Tibial nerve (tissue), 4 donors: Measurements from ENCODE around the gene TIAM1. TPM values are rescaled to one million over a fixed set of nuclear protein-coding genes. Genes with fewer than 3 reads are reported as not detected.
"Not testable (repeated sequence)": the region's sequence is repeated elsewhere in the genome, so short reads cannot be mapped to it uniquely, and the experiment has no call there.

Experiments used
- DNase-seq, 2 donors: peaks; one replicate each; pipeline ENCODE4 v3.0.0-alpha.2; 2019; ENCODE audit warnings: low spot score in 2 of 2
- H3K27ac ChIP-seq, 4 donors: fragments of 200-600 bp; sonication (generic) in 3 of 4; one replicate each; pipeline ENCODE4 v1.5.1; 2017 to 2019; ENCODE audit warnings: mild to moderate bottlenecking in 1 of 4
- H3K27me3 ChIP-seq, 2 donors: fragments of 200-600 bp; sonication (generic) in 1 of 2; one replicate each; pipeline versions ENCODE4 v1.5.1 to v1.6.0; 2017 to 2019
- H3K36me3 ChIP-seq, 3 donors: fragments of 200-600 bp; sonication (generic); one replicate each; pipeline ENCODE4 v1.5.1; 2018 to 2019
- H3K4me1 ChIP-seq, 4 donors: fragments of 200-600 bp; sonication (generic) in 3 of 4; one replicate each; pipeline ENCODE4 v1.5.1; 2017 to 2019
- H3K4me3 ChIP-seq, 4 donors: fragments of 200-600 bp; sonication (generic) in 3 of 4; one replicate each; pipeline ENCODE4 v1.5.1; 2017 to 2019; ENCODE audit warnings: mild to moderate bottlenecking in 1 of 4, moderate library complexity in 1 of 4
- H3K9me3 ChIP-seq, 4 donors: fragments of 200-600 bp; sonication (generic) in 3 of 4; one replicate each; pipeline ENCODE4 v1.5.1; 2017 to 2019
- EP300 ChIP-seq, 2 donors: sonication (generic); formaldehyde crosslinking; IDR thresholded peaks; one replicate each; pipeline ENCODE4 v1.6.1; 2017; ENCODE audit warnings: antibody characterized with exemption in 2 of 2, mild to moderate bottlenecking in 1 of 2
- POLR2A ChIP-seq, 2 donors: fragments of 450-650 bp; IDR thresholded peaks; one replicate each; pipeline ENCODE4 v1.6.1; 2017; ENCODE audit warnings: antibody characterized with exemption in 2 of 2, mild to moderate bottlenecking in 2 of 2, moderate library complexity in 2 of 2
- WGBS, 2 donors: methylation state at CpG; one replicate each; pipeline ENCODE4 v1.1.5; 2018; 5-methylcytosine and 5-hydroxymethylcytosine counted together
- total RNA-seq, 4 donors: library from RNA; depleted of rRNA; stranded (reverse); fragments of >200 nt; gene quantifications; one replicate each; pipeline ENCODE4 v1.1.0, GENCODE V29; 2016
- TF ChIP-seq, protein P1 (sequence below), 5 experiments: fragments of 200-600 bp in 3 of 5; fragments of 450-650 bp in 2 of 5; sonication (generic) in 3 of 5; IDR thresholded peaks; one replicate each; pipeline ENCODE4 v1.5.1; 2016 to 2019; ENCODE audit warnings: antibody characterized with exemption in 5 of 5, mild to moderate bottlenecking in 3 of 5, moderate library complexity in 2 of 5

TIAM1 gene
- total RNA-seq, 4 donors from 2014 or later: 25.3 to 44.7 (median 31.6) TPM

DNA sequence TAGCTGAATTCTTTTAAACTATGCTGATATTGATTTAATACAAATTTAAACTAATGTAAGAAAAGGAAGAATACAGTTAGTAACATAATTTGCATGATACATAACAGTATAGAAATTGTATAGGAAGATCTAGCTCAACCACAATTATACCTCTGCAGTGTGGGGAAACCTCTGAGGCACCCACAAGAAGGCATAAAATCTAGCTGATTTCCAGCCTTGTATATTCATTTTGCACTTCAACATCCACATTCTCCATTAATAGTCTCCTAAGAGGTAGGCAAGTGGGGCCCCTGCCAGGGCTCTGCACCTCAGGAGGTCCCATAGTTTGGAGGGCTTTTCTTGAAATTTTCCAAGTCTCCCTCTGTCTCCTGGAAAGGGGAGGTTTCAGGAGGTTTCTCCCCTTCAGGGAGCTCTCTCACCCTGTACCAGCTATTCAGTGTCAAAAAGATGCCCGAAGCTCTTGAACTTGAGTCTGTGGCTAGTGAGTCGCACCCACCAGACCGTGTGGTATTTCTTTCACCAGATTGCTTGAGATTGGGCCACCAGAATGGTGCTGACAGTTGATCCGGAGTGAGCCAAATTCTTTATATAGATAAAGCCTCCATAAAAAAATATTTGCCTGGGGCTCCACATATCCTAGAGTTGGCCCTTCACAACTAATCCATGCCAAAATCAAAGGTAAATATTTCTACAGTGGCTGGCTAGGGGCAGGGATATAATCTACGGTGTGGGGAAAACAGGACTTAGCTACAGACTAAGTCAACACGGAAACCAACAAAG, 108.2 kb downstream of the TIAM1 start:
- peaks cover 0 to 14% (median 2%) of the 10 kb centered on the region in 4 donors for H3K9me3 ChIP-seq
- H3K27me3 ChIP-seq: no peaks in the 10 kb centered on the region
- DNase-seq: no peak
- TF ChIP-seq EP300 (IDR thresholded peaks at IDR 0.05) (no peak), POLR2A (IDR thresholded peaks at IDR 0.05) (no peak)
- TF ChIP-seq, protein P1, sequence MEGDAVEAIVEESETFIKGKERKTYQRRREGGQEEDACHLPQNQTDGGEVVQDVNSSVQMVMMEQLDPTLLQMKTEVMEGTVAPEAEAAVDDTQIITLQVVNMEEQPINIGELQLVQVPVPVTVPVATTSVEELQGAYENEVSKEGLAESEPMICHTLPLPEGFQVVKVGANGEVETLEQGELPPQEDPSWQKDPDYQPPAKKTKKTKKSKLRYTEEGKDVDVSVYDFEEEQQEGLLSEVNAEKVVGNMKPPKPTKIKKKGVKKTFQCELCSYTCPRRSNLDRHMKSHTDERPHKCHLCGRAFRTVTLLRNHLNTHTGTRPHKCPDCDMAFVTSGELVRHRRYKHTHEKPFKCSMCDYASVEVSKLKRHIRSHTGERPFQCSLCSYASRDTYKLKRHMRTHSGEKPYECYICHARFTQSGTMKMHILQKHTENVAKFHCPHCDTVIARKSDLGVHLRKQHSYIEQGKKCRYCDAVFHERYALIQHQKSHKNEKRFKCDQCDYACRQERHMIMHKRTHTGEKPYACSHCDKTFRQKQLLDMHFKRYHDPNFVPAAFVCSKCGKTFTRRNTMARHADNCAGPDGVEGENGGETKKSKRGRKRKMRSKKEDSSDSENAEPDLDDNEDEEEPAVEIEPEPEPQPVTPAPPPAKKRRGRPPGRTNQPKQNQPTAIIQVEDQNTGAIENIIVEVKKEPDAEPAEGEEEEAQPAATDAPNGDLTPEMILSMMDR (IDR thresholded peaks at IDR 0.05): no peak
- no peak overlapping the region for H3K27ac ChIP-seq
- H3K36me3 ChIP-seq: peaks cover 0 to 10% (median 0%) of the 10 kb centered on the region in 3 donors
- no peaks in the 10 kb centered on the region for H3K4me1 ChIP-seq
- H3K4me3 ChIP-seq: no peak overlapping the region
- 85 to 96% methylated on average over 6 of the region's 6 CpGs for WGBS, 2 donors

DNA sequence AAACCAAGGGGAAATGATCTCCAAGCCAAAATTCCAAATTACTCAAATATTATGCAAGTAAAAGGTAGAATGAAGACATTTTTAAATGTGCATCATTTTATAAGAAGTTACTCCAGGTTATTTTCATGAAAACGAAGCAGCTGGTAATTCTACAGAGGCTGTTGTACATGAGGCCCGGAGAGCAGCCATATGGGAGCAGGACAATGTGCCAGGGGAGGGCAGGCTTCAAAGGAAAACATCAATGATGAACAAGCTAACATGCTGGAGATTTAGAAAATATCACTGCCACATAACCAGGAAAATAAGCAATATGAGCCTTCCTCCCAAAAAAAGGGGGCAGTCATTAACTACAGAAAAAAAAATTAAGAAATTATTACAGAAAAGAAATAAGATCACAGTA, 109.1 kb downstream of the TIAM1 start:
- no peak for DNase-seq
- peaks cover 0 to 1% (median 0%) of the 10 kb centered on the region in 3 donors for H3K36me3 ChIP-seq
- 83 to 85% methylated on average over 2 of the region's 2 CpGs for WGBS, 2 donors
- peaks cover 0 to 5% (median 0%) of the 10 kb centered on the region in 4 donors for H3K9me3 ChIP-seq
- no peak overlapping the region for H3K27ac ChIP-seq
- no peaks in the 10 kb centered on the region for H3K27me3 ChIP-seq
- H3K4me3 ChIP-seq: no peak overlapping the region
- no peak for TF ChIP-seq EP300 (IDR thresholded peaks at IDR 0.05)
- TF ChIP-seq, protein P1 (IDR thresholded peaks at IDR 0.05): no peak
- no peak for TF ChIP-seq POLR2A (IDR thresholded peaks at IDR 0.05)
- no peaks in the 10 kb centered on the region for H3K4me1 ChIP-seq

DNA sequence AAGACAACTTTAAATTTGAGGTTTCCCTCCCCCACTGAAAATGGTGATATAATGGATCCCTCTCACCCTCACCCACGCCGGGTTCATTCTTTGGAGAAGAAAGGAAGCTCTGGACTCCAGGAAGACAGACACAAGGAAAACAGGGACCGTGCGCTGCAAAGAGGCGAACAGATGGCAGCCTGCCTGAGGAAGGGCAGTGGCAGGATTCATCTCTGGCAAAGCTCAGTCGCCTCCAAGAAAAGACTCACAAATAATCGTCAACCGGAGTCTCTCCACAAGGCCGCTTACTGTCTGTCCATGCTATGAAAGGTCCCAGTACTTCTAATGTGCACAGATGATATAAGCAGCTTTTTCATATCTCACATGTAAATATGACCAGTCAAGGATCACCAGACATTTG, 110.3 kb downstream of the TIAM1 start:
- Histone ChIP-seq H3K4me3 (no peak overlapping the region), H3K9me3 (peaks cover 0 to 5% (median 0%) of the 10 kb centered on the region in 4 donors), H3K4me1 (no peaks in the 10 kb centered on the region), H3K27me3 (no peaks in the 10 kb centered on the region), H3K36me3 (no peaks in the 10 kb centered on the region), H3K27ac (no peak overlapping the region)
- TF ChIP-seq EP300 (IDR thresholded peaks at IDR 0.05) (no peak), POLR2A (IDR thresholded peaks at IDR 0.05) (no peak)
- TF ChIP-seq, protein P1 (IDR thresholded peaks at IDR 0.05): no peak
- 90 to 93% methylated on average over 9 of the region's 9 CpGs for WGBS, 2 donors
- DNase-seq: no peak

DNA sequence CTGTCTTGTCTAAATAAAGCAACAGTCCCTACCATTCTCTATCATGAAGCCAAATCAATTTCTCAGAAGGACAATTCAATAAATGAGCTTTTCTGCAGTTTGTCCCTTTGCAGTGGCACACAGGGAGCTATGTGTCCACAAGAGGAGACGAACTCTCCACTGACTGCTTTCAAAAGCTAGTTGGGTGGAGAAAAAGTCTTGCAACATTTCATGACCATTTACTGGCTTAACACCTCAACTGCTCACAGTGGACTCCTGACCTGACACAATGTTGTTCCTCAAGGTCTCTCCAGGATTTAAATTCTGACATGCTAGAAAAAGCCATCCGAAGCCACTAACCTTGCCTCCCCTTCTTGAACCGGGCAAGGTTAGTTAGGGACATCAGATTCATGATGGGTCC, 111.7 kb downstream of the TIAM1 start:
- WGBS, 2 donors: 92 to 98% methylated on average over 3 of the region's 3 CpGs
- TF ChIP-seq EP300 (IDR thresholded peaks at IDR 0.05) (no peak), POLR2A (IDR thresholded peaks at IDR 0.05) (no peak)
- TF ChIP-seq, protein P1 (IDR thresholded peaks at IDR 0.05): no peak
- H3K9me3 ChIP-seq: peaks cover 0 to 5% (median 0%) of the 10 kb centered on the region in 4 donors

DNA sequence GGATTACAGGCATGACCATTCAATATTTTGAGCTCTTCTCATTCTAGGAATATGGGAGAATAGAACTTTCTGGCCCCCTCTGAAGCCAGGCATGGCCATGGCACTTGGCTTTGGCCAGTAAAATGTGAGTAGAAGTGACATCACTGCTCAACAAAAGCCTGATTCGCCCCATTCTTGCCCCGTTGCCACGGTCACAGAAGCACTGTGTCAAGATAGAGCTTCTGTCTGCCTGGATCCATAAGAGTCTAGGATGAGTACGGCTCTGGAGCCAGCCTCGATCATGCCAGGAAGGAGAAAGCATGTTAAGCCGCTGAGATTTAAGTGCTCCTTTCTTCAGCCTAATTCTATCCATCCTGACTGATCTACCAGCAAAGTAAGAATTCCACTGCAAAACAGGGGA, 113.1 kb downstream of the TIAM1 start:
- Histone ChIP-seq H3K4me3 (no peak overlapping the region), H3K9me3 (peaks cover 0 to 5% (median 0%) of the 10 kb centered on the region in 4 donors), H3K4me1 (no peaks in the 10 kb centered on the region), H3K27ac (no peak overlapping the region), H3K36me3 (no peaks in the 10 kb centered on the region), H3K27me3 (no peaks in the 10 kb centered on the region)
- no peak for TF ChIP-seq POLR2A (IDR thresholded peaks at IDR 0.05)
- 93 to 96% methylated on average over 6 of the region's 6 CpGs for WGBS, 2 donors
- no peak for DNase-seq

More for the DNA sequence above, 111.7 kb downstream of the TIAM1 start:
- Histone ChIP-seq H3K36me3 (no peaks in the 10 kb centered on the region), H3K27me3 (no peaks in the 10 kb centered on the region), H3K4me1 (no peaks in the 10 kb centered on the region), H3K27ac (no peak overlapping the region), H3K4me3 (no peak overlapping the region)
- no peak for DNase-seq

DNA sequence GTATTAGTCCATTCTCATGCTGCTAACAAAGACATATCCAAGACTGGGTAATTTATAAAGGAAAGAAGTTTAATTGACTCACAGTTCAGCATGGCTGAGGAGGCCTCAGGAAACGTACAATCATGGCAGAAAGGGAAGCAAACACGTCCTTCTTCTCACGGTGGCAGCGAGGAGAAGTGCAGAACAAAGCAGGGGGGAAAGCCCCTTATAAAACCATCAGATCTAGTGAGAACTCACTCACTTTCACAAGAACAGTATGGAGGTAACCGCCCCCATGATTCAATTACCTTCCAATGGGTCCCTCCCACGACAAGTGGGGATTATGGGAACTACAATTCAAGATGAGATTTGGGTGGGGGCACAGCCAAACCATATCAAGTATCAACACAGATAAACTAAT, 115.3 kb downstream of the TIAM1 start:
- H3K9me3 ChIP-seq, H3K36me3 ChIP-seq, H3K27ac ChIP-seq, H3K4me1 ChIP-seq, DNase-seq, H3K4me3 ChIP-seq, H3K27me3 ChIP-seq: not testable (repeated sequence)
- WGBS, 2 donors: 84% methylated on average over 6 of the region's 6 CpGs
